SK-N-SH (cell line): ENCODE data around the gene ZIC5. TPM values are rescaled to one million over a fixed set of nuclear protein-coding genes. Genes with fewer than 3 reads are reported as not detected.

Experiments used
- CTCF ChIA-PET: fragments of 300-600, 350-600 bp; formaldehyde crosslinking; extraction: SDS; loops from one replicate; lab custom pipeline; 2021; lab: Yijun Ruan, JAX
- POLR2A ChIA-PET: fragments of 350-600 bp; sonication (Branson Sonifier 250); formaldehyde crosslinking; extraction: SDS; loops from one replicate; lab custom pipeline; 2020; ENCODE audit warnings: antibody characterized with exemption, inconsistent platforms; lab: Yijun Ruan, JAX
- DNase-seq: peaks from one replicate; pipeline ENCODE4 v3.0.0; 2012
- H2AFZ ChIP-seq: fragments of 200-600 bp; sonication (generic); 2 replicates; pipeline ENCODE4 v1.8.1; 2016; ENCODE audit warnings: antibody characterized with exemption, mild to moderate bottlenecking, low read depth
- H3F3A ChIP-seq: fragments of 200-600 bp; sonication (generic); replicated peaks from 2 replicates; pipeline ENCODE3; 2016; ENCODE audit warnings: antibody characterized with exemption, mild to moderate bottlenecking; ENCODE audit not compliant: insufficient read depth
- H3K27ac ChIP-seq, 2 experiments: fragments of 200-500 bp in 1 of 2; fragments of 200-600 bp in 1 of 2; sonication (Bioruptor generic) in 1 of 2; sonication (generic), shearing (Covaris generic) in 1 of 2; 2 replicates each; pipeline versions ENCODE4 v1.5.1 to v1.6.1; 2014 to 2016; ENCODE audit warnings: low read depth in 2 of 2, inconsistent platforms in 1 of 2, low read length in 1 of 2, mild to moderate bottlenecking in 1 of 2, mixed read lengths in 1 of 2
- H3K27me3 ChIP-seq: fragments of 200-600 bp; sonication (generic), shearing (Covaris generic); 2 replicates; pipeline ENCODE4 v1.6.1; 2016; ENCODE audit warnings: mixed run types; ENCODE audit not compliant: insufficient read depth
- H3K36me3 ChIP-seq, 2 experiments: fragments of 200-500 bp in 1 of 2; fragments of 200-600 bp in 1 of 2; sonication (Bioruptor generic) in 1 of 2; sonication (generic) in 1 of 2; replicated peaks in 1 of 2; 2 replicates each; pipeline versions ENCODE3 to v1.5.1; 2014 to 2016; ENCODE audit warnings: low read length in 1 of 2, mild to moderate bottlenecking in 1 of 2; ENCODE audit not compliant: insufficient read depth in 2 of 2, control insufficient read depth in 1 of 2
- H3K4me1 ChIP-seq, 2 experiments: fragments of 200-500 bp in 1 of 2; fragments of 200-600 bp in 1 of 2; sonication (Bioruptor generic) in 1 of 2; sonication (generic), shearing (Covaris generic) in 1 of 2; 2 replicates each; pipeline versions ENCODE4 v1.5.1 to v1.6.1; 2014 to 2016; ENCODE audit warnings: low read depth in 1 of 2, low read length in 1 of 2, mixed run types in 1 of 2; ENCODE audit not compliant: insufficient read depth in 2 of 2, control insufficient read depth in 1 of 2
- H3K4me2 ChIP-seq: fragments of 200-600 bp; sonication (generic), shearing (Covaris generic); 2 replicates; pipeline ENCODE4 v1.6.1; 2017; ENCODE audit warnings: mixed run types
- H3K4me3 ChIP-seq, 2 experiments: fragments of 200-500 bp in 1 of 2; fragments of 200-600 bp in 1 of 2; sonication (Bioruptor generic) in 1 of 2; sonication (generic), shearing (Covaris generic) in 1 of 2; 2 replicates each; pipeline versions ENCODE4 v1.5.1 to v1.8.1; 2014 to 2016; ENCODE audit warnings: low read depth in 2 of 2, inconsistent platforms in 1 of 2, low read length in 1 of 2, mild to moderate bottlenecking in 1 of 2, mixed read lengths in 1 of 2, moderate library complexity in 1 of 2
- H3K79me2 ChIP-seq: fragments of 200-600 bp; sonication (generic); 2 replicates; pipeline ENCODE4 v1.8.1; 2017; ENCODE audit warnings: mild to moderate bottlenecking; ENCODE audit not compliant: insufficient read depth
- H3K9ac ChIP-seq: fragments of 200-600 bp; sonication (generic); 2 replicates; pipeline ENCODE4 v1.6.1; 2017; ENCODE audit warnings: mixed run types
- H3K9me2 ChIP-seq: fragments of 200-600 bp; sonication (generic); 2 replicates; pipeline ENCODE4 v1.6.1; 2017; ENCODE audit warnings: mixed run types
- H3K9me3 ChIP-seq: fragments of 200-600 bp; sonication (generic); 2 replicates; pipeline ENCODE4 v1.6.1; 2017; ENCODE audit warnings: mixed run types, mild to moderate bottlenecking, moderate library complexity
- H4K20me1 ChIP-seq: fragments of 200-600 bp; sonication (generic); 2 replicates; pipeline ENCODE4 v1.6.1; 2017; ENCODE audit warnings: mild to moderate bottlenecking, mixed run types; ENCODE audit not compliant: insufficient read depth
- ELF1 ChIP-seq: IDR thresholded peaks from 2 replicates; pipeline ENCODE4 v1.4.0; 2012
- EP300 ChIP-seq, 2 experiments: IDR thresholded peaks; 2 replicates each; pipeline versions ENCODE4 v1.4.0 to v1.6.1; 2012; ENCODE audit warnings: borderline replicate concordance in 1 of 2, low read depth in 1 of 2, low read length in 1 of 2
- EZH2phosphoT487 ChIP-seq: fragments of 200-600 bp; sonication (generic); IDR thresholded peaks from 2 replicates; pipeline ENCODE4 v1.6.1; 2017; ENCODE audit warnings: low read depth, mixed run types, mild to moderate bottlenecking, antibody characterized with exemption, moderate library complexity, borderline replicate concordance
- FOXJ3 ChIP-seq: sonication (generic); formaldehyde crosslinking; IDR thresholded peaks from 2 replicates; pipeline ENCODE4 v1.5.1; 2020; ENCODE audit warnings: mild to moderate bottlenecking, missing genetic modification reagents
- GATA2 ChIP-seq: sonication (generic); formaldehyde crosslinking; IDR thresholded peaks from 2 replicates; pipeline ENCODE4 v1.5.0; 2020; ENCODE audit warnings: mild to moderate bottlenecking, missing genetic modification reagents
- JUND ChIP-seq: IDR thresholded peaks from 2 replicates; pipeline ENCODE4 v1.4.0; 2012
- MEF2A ChIP-seq: IDR thresholded peaks from 2 replicates; pipeline ENCODE4 v1.4.0; 2012; ENCODE audit warnings: low read depth, borderline replicate concordance
- MXI1 ChIP-seq: IDR thresholded peaks from 2 replicates; pipeline ENCODE4 v1.6.1; 2012; ENCODE audit warnings: mild to moderate bottlenecking, low read depth, low read length, improper control_type of control experiment
- POLR2AphosphoS5 ChIP-seq: IDR thresholded peaks from 2 replicates; pipeline ENCODE4 v1.6.1; 2012; ENCODE audit warnings: low read depth, low read length
- RCOR1 ChIP-seq: fragments of 150-350 bp; IDR thresholded peaks from 2 replicates; pipeline ENCODE4 v1.6.1; 2017; ENCODE audit warnings: antibody characterized with exemption, low read length
- SIN3A ChIP-seq: IDR thresholded peaks from 2 replicates; pipeline ENCODE4 v1.6.1; 2012; ENCODE audit warnings: low read depth, mild to moderate bottlenecking, low read length, moderate library complexity, borderline replicate concordance
- TCF12 ChIP-seq: IDR thresholded peaks from 2 replicates; pipeline ENCODE4 v1.4.0; 2012
- WGBS: methylation state at CpG from one replicate; pipeline ENCODE4 v1.1.6; 2017; ENCODE audit warnings: low lambda C conversion rate; 5-methylcytosine and 5-hydroxymethylcytosine counted together
- polyA plus RNA-seq, 3 experiments: library from polyadenylated mRNA; depleted of rRNA; stranded (reverse); fragments of >200 nt; gene quantifications; 2 replicates each; pipeline ENCODE4 v1.2.3, GENCODE V29; 2012
- TF ChIP-seq, protein P1 (sequence below): fragments of 200-600 bp; sonication (generic); IDR thresholded peaks from 2 replicates; pipeline ENCODE4 v1.6.1; 2017; ENCODE audit warnings: antibody characterized with exemption, mild to moderate bottlenecking, moderate library complexity
- TF ChIP-seq, protein P2 (sequence below): IDR thresholded peaks from 2 replicates; pipeline ENCODE4 v1.4.0; 2012; ENCODE audit warnings: low read depth, borderline replicate concordance
- TF ChIP-seq, protein P3 (sequence below): fragments of 150-350 bp; IDR thresholded peaks from 2 replicates; pipeline ENCODE4 v1.6.1; 2016; ENCODE audit warnings: mild to moderate bottlenecking, low read depth, low read length
- TF ChIP-seq, protein P4 (sequence below): IDR thresholded peaks from 2 replicates; pipeline ENCODE4; 2012

ZIC5 gene
- polyA plus RNA-seq, 1 of the 3 experiments (the other 2 are of a cell fraction): not detected

DNA sequence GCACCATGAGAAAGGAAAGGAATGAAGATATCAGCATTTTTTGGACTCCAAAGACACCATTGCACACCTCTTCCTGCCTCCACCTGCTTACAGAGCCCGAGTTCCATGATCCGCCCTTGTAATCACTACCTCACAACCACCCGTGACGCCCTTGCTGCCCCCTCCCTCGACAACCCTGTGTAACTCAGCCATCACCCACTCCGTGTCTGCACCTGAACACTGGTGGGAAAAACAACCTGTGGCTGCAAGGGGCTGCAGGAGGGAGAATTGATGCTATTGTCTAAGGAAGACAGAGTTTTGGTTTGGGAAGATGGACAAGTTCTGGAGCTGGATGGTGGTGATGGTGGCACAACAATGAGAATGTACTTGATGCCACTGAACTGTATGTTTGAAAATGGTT, 27.0 kb downstream of the ZIC5 start:
- 27% methylated on average over 6 of the region's 6 CpGs for WGBS

DNA sequence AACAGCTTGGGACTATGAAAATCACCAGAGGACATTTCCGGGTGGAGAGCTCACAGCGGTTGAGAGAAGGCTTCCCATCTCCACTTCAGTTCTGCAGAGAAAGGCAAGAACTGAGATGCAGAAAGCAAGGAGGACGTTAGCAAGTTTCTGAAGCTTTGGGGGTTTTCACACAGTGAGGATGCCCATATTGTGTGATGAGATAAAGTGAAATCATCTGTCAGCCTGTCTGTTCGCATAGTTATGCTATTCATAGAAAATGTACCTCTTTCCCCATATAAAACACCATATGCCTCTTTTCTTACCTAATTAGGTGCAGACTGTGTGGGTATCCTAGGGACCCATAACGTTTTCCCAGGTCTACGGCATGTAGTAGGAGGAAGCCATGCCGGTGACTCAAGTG, 27.5 kb downstream of the ZIC5 start:
- DNase-seq: no peak
- POLR2A ChIA-PET: no interaction called here
- H3K9me2 ChIP-seq: no peaks in the 10 kb centered on the region
- no peak overlapping the region for H3K4me3 ChIP-seq
- no peak overlapping the region for H3K27ac ChIP-seq
- H3K27me3 ChIP-seq: peaks cover 80% of the 10 kb centered on the region
- H2AFZ ChIP-seq: no peak overlapping the region
- no peaks in the 10 kb centered on the region for H3K9me3 ChIP-seq
- no peaks in the 10 kb centered on the region for H3K79me2 ChIP-seq
- H3K4me1 ChIP-seq: no peaks in the 10 kb centered on the region
- no peak overlapping the region for H3K4me2 ChIP-seq
- H3F3A ChIP-seq: no peaks in the 10 kb centered on the region
- no peaks in the 10 kb centered on the region for H4K20me1 ChIP-seq
- no peak for TF ChIP-seq ELF1
- no peak for TF ChIP-seq GATA2
- TF ChIP-seq, protein P1, sequence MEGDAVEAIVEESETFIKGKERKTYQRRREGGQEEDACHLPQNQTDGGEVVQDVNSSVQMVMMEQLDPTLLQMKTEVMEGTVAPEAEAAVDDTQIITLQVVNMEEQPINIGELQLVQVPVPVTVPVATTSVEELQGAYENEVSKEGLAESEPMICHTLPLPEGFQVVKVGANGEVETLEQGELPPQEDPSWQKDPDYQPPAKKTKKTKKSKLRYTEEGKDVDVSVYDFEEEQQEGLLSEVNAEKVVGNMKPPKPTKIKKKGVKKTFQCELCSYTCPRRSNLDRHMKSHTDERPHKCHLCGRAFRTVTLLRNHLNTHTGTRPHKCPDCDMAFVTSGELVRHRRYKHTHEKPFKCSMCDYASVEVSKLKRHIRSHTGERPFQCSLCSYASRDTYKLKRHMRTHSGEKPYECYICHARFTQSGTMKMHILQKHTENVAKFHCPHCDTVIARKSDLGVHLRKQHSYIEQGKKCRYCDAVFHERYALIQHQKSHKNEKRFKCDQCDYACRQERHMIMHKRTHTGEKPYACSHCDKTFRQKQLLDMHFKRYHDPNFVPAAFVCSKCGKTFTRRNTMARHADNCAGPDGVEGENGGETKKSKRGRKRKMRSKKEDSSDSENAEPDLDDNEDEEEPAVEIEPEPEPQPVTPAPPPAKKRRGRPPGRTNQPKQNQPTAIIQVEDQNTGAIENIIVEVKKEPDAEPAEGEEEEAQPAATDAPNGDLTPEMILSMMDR: no peak
- TF ChIP-seq, protein P2, sequence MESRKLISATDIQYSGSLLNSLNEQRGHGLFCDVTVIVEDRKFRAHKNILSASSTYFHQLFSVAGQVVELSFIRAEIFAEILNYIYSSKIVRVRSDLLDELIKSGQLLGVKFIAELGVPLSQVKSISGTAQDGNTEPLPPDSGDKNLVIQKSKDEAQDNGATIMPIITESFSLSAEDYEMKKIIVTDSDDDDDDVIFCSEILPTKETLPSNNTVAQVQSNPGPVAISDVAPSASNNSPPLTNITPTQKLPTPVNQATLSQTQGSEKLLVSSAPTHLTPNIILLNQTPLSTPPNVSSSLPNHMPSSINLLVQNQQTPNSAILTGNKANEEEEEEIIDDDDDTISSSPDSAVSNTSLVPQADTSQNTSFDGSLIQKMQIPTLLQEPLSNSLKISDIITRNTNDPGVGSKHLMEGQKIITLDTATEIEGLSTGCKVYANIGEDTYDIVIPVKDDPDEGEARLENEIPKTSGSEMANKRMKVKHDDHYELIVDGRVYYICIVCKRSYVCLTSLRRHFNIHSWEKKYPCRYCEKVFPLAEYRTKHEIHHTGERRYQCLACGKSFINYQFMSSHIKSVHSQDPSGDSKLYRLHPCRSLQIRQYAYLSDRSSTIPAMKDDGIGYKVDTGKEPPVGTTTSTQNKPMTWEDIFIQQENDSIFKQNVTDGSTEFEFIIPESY: no peak
- no peak for TF ChIP-seq FOXJ3 (CRISPR knock-in tag)
- no peak for TF ChIP-seq MXI1
- TF ChIP-seq EZH2phosphoT487: no peak
- TF ChIP-seq TCF12: no peak
- TF ChIP-seq, protein P3, sequence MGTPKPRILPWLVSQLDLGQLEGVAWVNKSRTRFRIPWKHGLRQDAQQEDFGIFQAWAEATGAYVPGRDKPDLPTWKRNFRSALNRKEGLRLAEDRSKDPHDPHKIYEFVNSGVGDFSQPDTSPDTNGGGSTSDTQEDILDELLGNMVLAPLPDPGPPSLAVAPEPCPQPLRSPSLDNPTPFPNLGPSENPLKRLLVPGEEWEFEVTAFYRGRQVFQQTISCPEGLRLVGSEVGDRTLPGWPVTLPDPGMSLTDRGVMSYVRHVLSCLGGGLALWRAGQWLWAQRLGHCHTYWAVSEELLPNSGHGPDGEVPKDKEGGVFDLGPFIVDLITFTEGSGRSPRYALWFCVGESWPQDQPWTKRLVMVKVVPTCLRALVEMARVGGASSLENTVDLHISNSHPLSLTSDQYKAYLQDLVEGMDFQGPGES: no peak
- CTCF ChIA-PET: interaction anchor here (1.0 kb wide), 1 partner anchor 46 kb away, joined by 4 read pairs; no protein-coding TSS in a partner anchor
- H3K36me3 ChIP-seq: no peaks in the 10 kb centered on the region
- 10% methylated on average over 7 of the region's 7 CpGs for WGBS
- H3K9ac ChIP-seq: no peak overlapping the region

More for the DNA sequence above, 27.0 kb downstream of the ZIC5 start:
- H3K79me2 ChIP-seq: no peaks in the 10 kb centered on the region
- TF ChIP-seq POLR2AphosphoS5 (no peak), SIN3A (no peak), EZH2phosphoT487 (no peak), EP300 (IDR thresholded peaks at IDR 0.05; ENCODE audit: borderline replicate concordance in 1 of 2, low read depth in 1 of 2, low read length in 1 of 2) (no peak), MEF2A (no peak), MXI1 (no peak), JUND (no peak), RCOR1 (no peak)
- TF ChIP-seq, protein P2: no peak
- TF ChIP-seq, protein P4, sequence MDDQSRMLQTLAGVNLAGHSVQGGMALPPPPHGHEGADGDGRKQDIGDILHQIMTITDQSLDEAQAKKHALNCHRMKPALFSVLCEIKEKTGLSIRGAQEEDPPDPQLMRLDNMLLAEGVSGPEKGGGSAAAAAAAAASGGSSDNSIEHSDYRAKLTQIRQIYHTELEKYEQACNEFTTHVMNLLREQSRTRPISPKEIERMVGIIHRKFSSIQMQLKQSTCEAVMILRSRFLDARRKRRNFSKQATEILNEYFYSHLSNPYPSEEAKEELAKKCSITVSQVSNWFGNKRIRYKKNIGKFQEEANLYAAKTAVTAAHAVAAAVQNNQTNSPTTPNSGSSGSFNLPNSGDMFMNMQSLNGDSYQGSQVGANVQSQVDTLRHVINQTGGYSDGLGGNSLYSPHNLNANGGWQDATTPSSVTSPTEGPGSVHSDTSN: no peak
- no peaks in the 10 kb centered on the region for H3K36me3 ChIP-seq
- no peaks in the 10 kb centered on the region for H3K4me1 ChIP-seq
- H3K9me2 ChIP-seq: no peaks in the 10 kb centered on the region
- ChIA-PET POLR2A (no interaction called here), CTCF (no interaction called here)
- H3K9me3 ChIP-seq: no peaks in the 10 kb centered on the region
- H3K9ac ChIP-seq: no peak overlapping the region
- H3F3A ChIP-seq: no peaks in the 10 kb centered on the region
- H3K4me3 ChIP-seq: no peak overlapping the region
- H4K20me1 ChIP-seq: no peaks in the 10 kb centered on the region
- no peak overlapping the region for H3K4me2 ChIP-seq
- no peak for DNase-seq
- H2AFZ ChIP-seq: no peak overlapping the region
- H3K27me3 ChIP-seq: peaks cover 80% of the 10 kb centered on the region
- no peak overlapping the region for H3K27ac ChIP-seq
